Measurements from ENCODE around the gene SLC39A11.
"Not testable (repeated sequence)": the region's sequence is repeated elsewhere in the genome, so short reads cannot be mapped to it uniquely, and the experiment has no call there.

Gene SLC39A11

DNA sequence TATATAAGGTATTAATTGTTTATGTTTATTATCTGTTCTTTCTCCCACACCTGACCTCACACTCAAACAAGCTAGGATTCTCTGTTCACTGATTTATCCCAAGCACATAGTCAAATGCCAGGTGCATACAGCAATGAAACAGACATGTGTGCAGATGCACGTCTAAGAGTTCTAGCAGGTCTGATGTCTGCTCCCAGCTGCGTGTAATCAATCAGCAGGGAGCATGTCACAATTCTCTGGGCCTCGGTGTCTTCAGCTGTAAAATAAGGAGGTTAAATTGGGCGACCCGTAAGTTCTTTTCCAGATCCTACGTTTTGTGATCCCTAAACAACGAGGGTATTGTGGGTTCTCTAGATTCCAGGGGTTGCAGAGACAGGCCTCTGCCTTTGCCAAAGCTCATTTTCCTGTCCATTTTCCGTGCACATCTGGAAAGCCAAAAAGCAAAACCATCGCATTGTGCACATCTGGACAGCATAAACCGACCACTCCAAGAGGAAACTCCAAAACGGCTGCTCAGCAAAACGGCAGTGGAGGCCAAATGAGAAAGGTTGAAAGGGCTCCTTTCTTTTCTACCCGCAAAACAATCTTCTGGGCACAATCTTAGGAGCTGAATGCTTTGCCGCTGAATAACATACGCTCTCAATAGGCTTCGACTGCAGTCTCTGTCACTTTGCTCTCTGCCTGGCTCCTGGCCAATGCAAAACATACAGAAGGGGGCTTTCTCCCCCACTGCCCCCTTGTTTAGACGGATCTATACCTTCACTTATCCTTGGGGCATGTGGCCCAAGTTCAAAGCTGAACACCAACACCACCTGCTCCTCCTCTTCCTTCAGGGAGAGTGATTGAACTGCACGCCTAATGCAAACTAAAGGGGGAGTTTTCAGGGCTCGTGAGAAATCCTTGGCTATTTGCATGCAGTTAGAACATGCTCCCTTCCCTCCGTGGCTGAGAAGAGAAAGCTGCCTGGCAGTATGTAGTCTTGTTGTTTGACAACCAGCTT is 426.3 kb downstream of the SLC39A11 start:
- no peak for DNase-seq

DNA sequence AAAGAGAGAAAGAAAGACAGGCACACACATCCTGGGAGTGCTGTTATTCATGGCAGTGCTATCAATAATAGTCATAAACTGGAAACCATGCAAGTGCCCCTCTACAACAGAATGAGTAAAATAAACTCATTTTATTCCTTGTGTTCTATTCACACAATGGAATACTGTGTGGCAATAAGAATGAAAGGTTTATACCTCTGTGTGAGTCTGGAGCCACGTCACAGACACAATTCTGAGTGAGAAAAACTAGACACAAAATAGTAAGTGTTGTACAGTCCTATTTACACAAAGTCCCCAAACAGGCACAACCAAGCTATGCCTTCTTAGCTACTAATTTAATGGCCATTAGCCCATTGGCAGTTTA is 429.7 kb downstream of the SLC39A11 start:
- DNase-seq = no peak

DNA sequence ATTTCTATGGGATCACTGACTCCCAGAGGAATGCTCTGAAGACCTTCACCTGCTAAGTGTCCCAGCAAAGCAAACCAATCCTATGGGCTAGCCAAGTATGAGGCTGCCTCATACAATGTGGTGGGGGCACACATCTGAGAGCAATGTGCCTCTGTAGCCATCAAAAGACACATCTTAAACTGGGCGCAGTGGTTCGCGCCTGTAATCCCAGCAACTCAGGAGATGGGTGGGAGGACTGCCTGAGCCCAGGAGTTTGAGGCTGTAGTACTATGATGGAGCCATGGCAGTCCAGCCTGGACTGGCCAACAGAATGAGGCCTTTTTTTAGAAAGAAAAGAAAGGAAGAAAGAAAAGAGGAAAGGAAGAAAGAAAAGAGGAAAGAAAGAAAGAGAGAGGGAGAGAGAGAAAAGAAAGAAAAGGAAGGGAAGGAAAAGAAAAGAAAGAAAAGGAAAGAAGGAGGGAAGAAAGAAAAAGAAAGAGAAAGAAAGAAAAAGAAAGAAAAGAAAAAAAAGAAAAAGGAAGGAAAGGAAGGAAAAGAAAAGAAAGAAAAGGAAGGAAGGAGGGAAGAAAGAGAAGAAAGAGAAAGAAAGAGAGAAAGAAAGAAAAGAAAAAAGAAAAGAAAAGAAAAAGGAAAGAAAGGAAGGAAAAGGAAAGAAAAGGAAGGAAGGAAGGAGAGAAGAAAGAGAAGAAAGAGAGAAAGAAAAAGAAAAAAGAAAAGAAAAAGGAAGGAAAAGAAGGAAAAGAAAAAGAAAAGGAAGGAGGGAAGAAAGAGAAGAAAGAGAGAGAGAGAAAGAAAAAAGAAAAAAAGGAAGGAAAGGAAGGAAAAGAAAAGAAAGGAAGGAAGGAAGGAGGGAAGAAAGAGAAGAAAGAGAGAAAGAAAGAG is 430.3 kb downstream of the SLC39A11 start:
- no peak for DNase-seq

DNA sequence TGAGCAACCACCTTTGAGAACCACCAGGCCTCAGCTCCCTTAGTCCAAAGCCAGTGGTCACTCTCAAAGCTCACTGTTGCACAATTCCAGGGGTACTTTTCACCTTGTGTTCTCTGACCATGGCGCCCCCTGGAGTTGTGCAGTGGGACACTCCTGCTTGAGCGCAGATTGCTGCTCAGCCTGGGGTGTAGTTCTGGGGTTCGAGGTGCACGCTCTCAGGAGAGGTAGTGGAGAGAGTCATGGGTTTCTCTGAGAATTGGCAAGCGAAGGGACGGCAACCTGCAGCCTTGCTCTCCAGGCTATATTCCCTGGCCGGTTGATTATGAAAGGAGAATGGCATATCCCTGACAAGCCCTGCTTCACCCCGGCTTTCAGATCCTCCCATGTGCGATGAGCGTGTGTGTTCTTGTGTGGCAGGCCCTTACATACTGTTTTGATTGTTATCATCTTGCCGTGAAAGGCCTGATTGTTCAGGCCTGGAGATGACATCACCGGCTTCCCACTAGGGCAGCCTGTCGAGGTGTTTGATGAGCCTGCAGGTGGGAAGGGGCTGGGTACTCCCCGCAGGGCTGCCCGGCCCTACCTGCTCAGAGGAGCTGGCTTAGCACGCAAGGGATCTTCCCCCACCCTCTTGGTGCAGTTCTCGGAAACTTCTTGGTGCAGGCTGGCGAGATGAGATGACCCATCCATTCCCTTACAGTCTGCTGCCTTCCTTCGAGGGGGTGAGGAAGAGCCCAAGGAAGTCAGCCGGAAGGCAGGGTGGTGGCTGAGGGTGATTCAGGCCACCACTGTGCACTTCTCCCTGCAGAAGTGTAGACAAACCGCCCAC is 431.2 kb downstream of the SLC39A11 start:
- no peak for DNase-seq

DNA sequence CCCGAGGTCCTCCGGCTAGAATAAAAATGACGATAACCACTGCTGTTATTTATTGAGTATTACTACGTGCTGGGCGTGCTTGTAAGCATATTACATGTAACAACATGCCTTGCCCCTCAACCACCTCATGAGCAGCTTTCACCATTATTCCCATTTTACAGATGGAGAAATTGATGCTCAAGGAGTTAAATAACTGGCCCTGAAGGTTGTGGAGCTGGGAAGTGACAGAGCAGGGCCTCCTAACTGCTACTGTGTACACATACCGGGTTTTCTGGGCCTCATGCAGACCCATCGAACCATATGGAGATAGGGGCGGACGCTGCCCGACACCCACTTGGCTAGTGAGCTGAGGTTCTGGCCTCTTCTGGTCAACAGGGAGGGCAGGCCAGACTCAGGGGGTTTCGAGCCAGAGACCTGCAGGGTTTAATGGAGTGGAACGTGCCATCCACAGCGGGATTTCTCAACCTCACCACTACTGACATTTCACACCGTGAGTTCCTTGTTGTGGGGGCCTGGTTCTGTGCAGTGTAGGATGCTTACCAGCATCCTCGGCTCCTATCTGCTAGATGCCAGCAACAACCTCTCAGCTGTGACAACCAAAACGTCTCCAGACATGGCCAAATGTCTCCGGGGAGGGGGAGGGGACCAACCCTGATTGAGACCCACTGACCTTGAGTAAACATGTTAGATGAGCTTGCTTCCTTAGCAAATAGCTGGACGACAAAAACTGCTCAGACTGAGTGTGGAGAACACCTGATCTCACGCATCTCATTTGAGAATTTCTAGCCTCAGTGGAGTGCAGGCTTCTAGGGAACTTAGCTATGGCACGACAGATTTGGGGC is 432.0 kb downstream of the SLC39A11 start:
- DNase-seq = no peak

DNA sequence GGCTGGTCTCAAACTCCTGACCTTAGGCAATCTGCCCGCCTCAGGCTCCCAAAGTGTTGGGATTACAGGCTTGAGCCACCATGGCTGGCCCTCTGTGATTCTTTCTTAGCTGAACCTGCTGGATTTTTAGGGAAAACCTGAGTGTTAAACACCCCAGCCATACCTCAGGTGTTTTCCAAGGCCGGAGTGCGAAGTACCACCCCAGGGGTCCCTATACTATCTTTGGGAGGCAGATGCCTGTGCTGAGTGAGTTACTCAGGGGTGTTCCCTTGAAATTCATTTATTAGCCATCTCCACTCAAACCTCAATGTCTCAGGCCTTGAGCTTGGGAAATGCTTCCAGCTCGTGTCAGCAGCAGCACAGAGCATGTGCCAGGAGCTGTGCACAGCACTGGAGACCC is 432.7 kb downstream of the SLC39A11 start:
- DNase-seq = no peak

DNA sequence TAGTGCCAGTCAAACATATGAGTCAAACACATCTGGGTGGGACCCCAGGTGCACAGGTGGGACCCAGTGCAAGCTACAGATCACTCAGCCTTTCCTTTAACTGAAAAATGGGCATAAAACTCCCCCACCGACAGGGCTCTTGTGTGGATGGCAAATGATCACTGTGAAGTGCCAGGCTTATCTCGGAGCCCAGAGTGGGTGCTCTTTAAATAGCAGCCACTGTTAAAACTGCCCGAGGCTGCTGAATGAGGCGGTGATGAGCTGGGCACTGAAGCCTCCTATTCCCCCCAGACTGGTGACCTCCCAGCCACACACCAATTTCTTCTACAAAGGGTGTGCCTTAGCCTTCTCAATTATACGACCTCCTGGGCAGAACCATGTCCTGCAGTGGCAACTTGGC is 433.8 kb downstream of the SLC39A11 start:
- no peak for DNase-seq

DNA sequence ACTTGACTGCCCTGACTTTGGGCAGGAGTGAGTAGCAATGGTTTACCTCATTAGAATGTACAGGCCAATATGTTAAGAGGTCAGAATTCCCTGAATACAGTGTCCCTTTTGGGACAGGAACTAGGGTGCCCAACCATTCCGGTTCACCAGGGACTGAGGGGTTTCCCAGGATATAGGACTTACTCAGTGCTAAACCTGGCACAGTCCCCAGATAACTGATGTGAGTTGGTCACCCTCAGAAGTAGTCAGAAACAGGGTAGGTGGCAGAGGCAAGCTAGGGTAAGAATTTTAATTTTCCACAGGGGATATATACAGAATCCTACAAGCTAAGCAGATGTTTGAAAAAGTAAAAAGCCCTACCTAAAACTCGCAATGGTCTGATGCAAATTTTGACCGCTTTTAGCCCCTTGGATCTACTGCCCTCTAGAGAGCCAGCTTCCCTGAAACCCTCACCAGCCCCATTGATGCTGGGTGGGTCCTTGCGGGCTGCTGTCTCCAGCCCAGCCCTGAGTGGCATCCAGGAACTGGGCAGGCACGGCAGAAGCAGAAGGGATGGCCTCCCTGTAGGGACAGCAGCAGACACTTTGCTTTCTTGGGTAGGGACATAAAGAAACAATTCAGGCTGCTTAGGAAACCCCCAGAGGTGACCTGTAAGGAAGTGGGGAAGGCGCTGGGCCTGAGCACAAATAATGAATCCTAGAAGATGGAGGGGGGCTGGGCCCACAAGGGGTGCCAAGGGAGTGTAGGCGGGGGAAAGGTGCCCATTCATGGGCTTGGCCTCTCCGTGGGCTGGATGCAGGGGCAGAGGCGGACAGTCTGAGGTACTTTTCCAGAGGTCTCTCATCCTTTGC is 434.8 kb downstream of the SLC39A11 start:
- no peak for DNase-seq

DNA sequence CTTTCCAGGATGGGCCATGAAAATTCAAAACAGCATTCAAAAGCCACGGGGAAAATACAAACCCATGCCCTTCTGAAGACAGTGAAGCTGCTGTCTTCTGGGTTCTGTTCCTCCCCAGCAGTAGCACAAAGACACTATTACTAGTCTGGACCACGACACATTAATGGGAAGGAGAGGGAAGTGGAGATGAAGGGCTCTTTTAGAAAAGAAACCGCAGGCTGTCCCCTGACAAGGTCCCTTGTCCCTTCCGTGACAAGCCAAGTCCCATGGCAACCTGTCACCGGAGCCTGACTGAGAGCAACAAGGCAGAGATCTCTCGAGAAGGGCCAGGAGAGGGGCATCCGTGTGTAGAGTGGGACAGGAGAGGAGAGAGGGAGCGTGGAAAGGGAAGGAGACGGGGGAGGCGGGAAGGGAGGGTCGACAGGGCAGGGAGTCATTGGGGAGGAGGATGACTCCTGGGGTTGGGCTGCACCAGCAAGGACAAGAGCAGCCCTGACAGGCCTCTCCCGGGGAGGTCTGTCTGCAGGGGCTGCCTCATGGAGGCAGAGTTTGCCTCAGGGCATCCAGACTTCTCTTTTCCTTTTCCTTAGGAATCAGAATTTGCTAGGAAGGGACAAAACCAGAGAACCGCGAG is 436.2 kb downstream of the SLC39A11 start:
- no peak for DNase-seq

DNA sequence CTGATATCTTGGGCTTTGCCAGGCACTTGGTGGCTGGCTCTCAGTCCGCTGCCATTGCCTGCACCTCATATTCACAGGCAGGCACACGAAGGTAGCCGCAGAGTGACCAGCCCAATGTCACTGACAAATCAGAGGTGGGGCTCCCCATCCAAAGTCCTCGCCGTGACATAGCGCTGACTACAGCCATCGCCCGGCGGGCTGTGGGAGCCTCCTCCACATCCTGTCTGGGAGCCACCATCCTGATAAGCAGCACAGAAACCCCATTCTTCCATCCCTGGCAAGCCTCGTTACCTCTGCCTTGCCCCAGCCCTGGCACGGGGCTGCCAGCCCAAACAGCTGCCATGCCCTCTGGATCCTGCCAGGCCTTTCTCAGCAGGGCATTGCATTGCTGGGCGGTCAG is 437.8 kb downstream of the SLC39A11 start:
- no peak for DNase-seq

DNA sequence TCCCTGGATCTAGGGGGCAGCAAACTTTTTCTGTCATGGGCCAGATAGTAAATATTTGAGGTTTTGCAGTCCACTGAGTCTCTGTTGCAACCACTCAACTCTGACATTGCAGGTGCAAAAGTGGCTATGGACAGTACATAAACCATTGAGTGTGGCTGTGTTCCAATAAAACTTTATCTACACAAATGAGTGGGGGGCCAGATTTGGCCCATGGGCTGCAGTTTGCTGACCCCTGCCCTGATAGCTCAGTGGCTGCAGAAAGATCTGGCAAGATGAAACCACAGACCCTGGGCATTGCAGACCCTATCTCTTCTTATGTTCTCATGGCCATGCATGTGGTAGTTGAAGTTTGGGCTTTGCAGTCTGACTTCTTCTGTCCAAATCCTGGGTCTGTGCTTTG is 440.5 kb downstream of the SLC39A11 start:
- DNase-seq = no peak

DNA sequence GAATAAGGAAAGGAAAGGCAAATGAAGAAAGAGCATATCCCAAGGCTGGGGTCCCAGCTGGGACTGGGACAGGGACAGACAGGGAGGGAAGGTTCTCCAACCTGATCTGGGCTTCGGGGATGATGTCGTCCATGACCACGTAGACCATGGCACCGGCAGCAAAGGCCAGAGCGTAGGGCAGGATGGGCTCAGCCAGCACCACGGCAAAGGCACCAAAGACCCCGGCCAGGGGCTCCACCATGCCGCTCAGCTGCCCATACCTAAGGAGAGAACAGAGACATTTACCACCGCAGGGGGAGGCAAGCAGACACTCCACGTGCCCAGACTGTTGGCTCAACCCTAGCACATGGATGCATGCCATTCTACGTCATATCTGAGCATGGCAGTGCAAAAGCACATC is 443.8 kb downstream of the SLC39A11 start:
- no peak for DNase-seq

DNA sequence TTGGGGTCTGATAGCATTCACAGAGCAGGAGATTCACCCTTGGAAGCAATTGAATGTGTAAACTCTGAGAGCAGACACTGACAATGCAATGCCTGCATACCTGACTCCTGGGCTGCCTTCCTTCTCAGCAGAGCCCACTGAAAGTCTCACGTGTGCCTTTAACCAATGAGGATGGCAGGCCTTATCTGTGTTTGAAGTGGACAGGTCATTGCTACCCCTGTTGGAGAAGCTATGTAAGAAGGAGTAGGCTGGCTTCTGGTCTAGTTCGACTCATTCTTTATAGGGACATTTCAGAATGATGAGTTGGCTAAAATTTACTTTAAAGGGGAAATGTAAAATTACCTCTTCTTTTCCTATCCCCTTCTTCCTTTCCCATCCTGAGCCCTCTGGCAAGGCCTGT is 446.3 kb downstream of the SLC39A11 start:
- no peak for DNase-seq

DNA sequence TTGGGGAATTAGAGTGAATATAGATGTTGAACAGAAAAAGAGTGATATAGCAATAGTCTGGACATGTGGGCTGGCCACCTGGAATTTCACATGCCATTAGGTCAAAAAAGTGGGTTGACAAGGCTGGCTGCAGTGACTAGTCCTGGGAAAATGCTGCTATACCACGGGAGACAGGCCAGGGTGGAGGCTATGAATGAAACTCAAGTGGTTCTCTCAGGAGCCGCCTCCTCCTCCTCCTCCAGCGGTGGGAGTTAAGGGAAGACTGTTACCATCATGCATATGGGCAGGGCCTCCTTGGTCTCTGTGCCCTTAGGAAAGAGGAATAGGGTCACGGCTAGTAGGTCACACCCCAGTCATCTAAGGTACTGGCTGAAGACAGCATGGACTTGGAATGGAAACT is 448.0 kb downstream of the SLC39A11 start:
- DNase-seq = no peak

DNA sequence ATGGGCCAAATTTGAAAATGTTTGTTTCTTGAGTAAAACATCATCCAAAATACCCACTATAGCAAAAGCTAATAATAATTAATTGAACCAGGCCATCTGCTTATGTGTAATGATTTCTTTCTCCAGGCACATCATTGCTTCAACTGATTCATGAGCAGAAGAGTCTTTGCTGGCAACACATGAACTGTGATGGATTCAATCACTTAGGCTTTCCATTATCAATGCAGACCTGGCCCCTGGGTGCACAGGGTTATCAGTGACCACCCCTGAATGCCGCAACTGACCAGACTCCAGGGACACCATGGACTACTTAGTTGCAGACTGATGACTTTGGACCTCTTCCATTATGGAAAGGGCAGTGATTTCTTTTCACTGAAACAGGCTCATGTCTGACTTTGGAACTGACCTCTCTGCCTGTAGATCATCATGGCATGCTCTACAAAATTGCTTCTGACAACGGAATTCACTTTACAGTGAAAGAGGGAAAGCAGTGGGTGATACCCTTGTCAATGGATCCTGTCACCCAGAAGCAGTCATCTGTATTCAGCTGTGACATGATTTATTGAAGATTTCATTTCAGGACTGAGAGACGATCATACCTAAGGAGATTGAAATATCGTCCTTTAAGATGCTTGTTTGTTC is 448.8 kb downstream of the SLC39A11 start:
- no peak for DNase-seq

DNA sequence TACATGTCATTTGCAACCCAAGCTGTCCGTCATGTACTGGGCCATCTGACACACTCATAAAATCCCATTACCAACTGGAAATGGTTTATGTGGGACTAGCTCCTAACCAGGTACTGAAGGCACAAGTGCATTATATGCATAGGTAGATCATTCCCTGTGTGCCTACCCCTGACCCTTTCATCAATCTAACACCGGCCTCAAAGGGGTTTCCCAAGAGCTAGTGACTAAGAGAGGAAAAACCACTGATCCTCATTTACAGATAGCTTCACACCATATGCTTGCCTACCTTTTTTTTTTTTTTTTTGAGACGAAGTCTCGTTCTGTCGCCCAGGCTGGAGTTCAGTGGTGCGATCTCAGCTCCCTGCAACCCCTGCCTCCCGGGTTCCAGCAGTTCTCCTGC is 449.8 kb downstream of the SLC39A11 start:
- DNase-seq = no peak

DNA sequence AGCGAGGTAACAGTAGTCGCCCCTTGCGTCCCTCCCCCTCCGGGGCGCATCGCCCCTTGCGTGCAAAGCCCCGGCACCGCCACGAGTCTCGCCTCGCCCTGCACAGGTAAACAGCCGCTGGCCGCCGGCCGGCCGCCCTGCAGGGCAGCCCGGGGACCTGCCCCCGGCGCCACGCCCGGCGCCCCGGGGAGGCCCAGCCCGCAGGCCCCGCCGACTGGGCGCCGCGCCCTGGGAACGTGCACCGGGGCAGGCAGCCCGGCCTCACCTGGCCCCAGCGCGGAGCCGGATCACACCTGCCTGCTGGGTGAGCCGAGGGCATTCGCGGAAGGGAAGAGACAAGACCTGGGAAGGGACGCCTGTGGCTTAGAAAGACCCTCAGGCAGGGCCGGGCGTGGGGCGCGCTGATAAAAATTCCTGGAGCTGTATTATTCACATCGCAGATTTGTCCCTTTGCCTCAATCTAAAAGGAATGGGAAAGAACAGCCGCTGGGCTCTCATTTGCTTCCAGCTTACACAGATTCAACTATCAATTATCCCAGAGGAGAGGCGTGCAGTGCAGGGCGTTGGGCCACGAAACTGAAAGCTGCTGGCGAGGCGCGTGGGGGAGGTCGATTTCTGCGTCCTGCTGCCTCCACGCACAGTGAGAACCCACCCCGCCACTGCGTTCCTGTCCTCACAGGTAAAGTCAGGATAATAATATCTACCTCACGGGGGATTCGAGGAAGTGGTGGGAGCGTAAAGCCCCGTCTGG is 451.9 kb downstream of the SLC39A11 start:
- no peak for DNase-seq

DNA sequence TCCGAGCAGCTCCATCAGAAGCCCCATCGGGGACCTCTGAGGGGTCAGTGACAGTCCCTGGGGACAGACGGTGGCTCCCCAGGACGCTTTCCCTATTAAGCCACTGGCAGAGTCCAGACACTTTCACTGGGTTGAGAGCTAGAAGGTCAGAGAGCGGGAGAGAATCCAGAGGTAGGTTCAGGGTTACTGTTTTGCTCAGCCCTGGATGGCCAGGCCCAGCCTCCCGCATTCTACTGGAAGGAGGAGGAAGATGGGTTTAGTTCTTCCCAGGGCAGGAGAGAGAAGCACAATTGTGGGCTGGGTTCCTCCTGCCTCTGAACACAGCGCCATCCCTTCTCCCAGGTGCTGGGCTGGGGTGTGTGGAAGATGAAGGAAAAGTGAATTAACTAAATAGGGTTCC is 452.8 kb downstream of the SLC39A11 start:
- DNase-seq = no peak

DNA sequence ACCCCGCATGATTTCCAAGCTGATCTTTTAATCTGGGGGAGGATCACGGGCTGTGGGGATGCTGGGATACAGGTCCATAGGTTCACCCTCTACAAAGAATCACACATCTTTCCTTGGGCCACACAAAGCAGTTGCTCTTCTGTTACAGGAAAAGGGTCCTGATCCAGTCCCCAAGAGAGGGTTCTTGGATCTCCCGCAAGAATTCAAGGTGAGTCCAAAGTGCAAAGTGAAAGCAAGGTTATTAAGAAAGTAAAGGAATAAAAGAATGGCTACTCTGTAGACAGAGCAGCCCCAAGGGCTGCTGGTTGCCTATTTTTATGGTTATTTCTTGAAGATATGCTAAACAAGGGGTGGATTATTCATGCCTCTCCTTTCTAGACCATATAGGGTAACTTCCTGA is 453.6 kb downstream of the SLC39A11 start:
- DNase-seq = not testable (repeated sequence)
